ENCODE data around the gene DEGS2.
"Not testable (repeated sequence)": the region's sequence is repeated elsewhere in the genome, so short reads cannot be mapped to it uniquely, and the experiment has no call there.

DEGS2 gene

DNA sequence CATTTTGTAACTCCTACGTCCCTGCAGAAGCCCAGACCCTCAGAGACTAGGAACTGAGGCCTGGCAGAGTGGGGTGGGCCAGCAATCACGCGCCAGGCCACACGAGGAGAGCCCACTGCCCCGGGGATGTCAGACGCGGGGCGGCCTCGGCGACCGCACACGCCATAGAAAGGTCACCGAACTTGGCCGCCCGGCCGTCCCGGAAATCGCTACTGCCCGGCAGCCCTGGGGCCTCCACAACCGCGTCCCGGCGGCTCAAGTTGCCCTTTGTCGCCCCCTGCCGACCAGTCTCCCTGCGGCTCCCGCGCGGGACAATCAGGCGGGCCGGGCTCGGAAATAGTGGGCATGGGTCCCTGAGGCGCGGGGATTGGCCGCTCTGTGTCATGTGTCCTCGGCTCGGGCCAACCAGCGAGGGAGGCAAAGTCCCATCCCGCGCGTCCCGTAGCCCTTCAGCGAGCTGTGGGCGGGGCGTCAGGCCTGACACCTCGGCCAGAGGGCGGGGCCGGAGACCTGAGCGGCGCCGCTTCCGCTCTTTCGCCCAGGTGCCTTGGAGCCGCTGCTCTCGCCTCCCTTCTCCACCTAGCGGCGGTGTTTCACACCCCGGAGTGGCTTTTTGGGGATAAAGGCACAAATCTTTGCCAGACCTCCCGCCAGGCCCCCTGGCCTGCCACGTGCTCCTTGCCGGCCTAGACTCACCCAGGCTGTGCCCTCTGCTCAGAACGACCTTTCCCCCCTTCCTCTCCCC is 33.4 kb upstream of the DEGS2 start:
- H3K4me2 ChIP-seq (ENCODE audit: low read length): peak overlapping the region; percentile 81
- no peaks in the 10 kb centered on the region for H3K36me3 ChIP-seq (ENCODE audit: insufficient read depth, low read length)
- no peaks in the 10 kb centered on the region for H3K9me3 ChIP-seq (replicated peaks; ENCODE audit: low read length)
- H3K27me3 ChIP-seq (ENCODE audit: control insufficient read depth, insufficient read depth, low read length): no peaks in the 10 kb centered on the region
- peak overlapping the region; percentile 63 for H3K4me3 ChIP-seq (ENCODE audit: low read length)
- H3K4me1 ChIP-seq (ENCODE audit: control insufficient read depth, insufficient read depth, low read length): peaks cover 7% of the 10 kb centered on the region
- H3K9ac ChIP-seq (ENCODE audit: low read depth, low read length): peak overlapping the region; percentile 89

DNA sequence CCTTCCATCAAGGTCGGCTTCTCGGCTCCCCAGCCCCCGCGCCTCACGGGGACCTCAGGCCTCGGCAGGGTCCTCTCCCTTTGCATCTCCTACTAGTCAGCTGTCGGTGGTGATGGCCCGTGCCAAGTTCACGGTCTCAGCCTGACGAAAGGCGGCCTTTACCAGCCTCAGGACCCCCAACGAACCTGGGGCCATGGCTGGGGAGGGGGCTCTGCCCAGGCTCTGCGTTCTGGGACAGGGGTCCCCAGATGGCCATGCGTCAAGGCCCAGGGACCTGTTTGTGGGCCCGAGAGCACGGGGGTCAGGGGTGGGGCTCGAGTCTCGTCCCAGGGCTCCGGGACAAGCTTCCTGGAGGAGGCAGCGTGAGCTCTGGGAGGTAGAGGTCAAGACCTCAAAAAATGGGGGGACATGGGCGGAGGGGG is 32.8 kb upstream of the DEGS2 start:
- H3K4me1 ChIP-seq (ENCODE audit: control insufficient read depth, insufficient read depth, low read length): peaks cover 7% of the 10 kb centered on the region
- peak overlapping the region; percentile 81 for H3K4me2 ChIP-seq (ENCODE audit: low read length)
- H3K9ac ChIP-seq (ENCODE audit: low read depth, low read length): peak overlapping the region; percentile 89
- H3K36me3 ChIP-seq (ENCODE audit: insufficient read depth, low read length): no peaks in the 10 kb centered on the region
- H3K4me3 ChIP-seq (ENCODE audit: low read length): peak overlapping the region; percentile 63
- no peaks in the 10 kb centered on the region for H3K9me3 ChIP-seq (replicated peaks; ENCODE audit: low read length)
- H3K27me3 ChIP-seq (ENCODE audit: control insufficient read depth, insufficient read depth, low read length): no peaks in the 10 kb centered on the region

GRCh38 chr14:100191584-100192249 is 32.3 kb upstream of the DEGS2 start:
- no peaks in the 10 kb centered on the region for H3K27me3 ChIP-seq (ENCODE audit: control insufficient read depth, insufficient read depth, low read length)
- no peaks in the 10 kb centered on the region for H3K9me3 ChIP-seq (replicated peaks; ENCODE audit: low read length)
- H3K4me2 ChIP-seq (ENCODE audit: low read length): peak overlapping the region; percentile 81
- H3K4me3 ChIP-seq (ENCODE audit: low read length): peak overlapping the region; percentile 63
- H3K36me3 ChIP-seq (ENCODE audit: insufficient read depth, low read length): no peaks in the 10 kb centered on the region
- H3K9ac ChIP-seq (ENCODE audit: low read depth, low read length): peak overlapping the region; percentile 89
- H3K4me1 ChIP-seq (ENCODE audit: control insufficient read depth, insufficient read depth, low read length): peaks cover 7% of the 10 kb centered on the region

DNA sequence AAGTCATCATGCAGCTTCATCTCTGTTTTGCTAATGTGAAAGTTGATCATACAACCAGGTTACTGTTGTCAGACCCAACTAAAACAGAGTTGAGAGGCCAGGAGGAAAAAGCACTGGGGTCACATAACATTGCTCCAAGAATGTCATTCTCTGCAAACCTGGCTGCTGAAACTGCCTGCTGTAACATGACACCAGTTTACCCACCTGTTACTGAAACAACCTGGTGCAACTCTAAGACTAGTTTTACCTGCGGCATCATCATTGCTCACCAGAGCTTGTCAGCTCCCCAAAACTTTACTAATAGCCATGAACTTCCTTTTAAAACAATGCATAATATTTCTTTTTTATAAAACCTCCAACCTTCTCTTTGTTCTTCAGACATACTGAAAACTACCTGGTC is 30.7 kb upstream of the DEGS2 start:
- Histone ChIP-seq H3K4me3 (ENCODE audit: low read length) (no peak overlapping the region), H3K27me3 (ENCODE audit: control insufficient read depth, insufficient read depth, low read length) (no peaks in the 10 kb centered on the region), H3K9me3 (replicated peaks; ENCODE audit: low read length) (no peaks in the 10 kb centered on the region), H3K36me3 (ENCODE audit: insufficient read depth, low read length) (no peaks in the 10 kb centered on the region), H3K4me1 (ENCODE audit: control insufficient read depth, insufficient read depth, low read length) (peaks cover 7% of the 10 kb centered on the region), H3K9ac (ENCODE audit: low read depth, low read length) (no peak overlapping the region), H3K4me2 (ENCODE audit: low read length) (no peak overlapping the region)

- H3K9ac ChIP-seq (ENCODE audit: low read depth, low read length): no peak overlapping the region
- H3K36me3 ChIP-seq (ENCODE audit: insufficient read depth, low read length): no peaks in the 10 kb centered on the region
- no peak overlapping the region for H3K4me2 ChIP-seq (ENCODE audit: low read length)
- H3K4me3 ChIP-seq (ENCODE audit: low read length): no peak overlapping the region
- no peaks in the 10 kb centered on the region for H3K9me3 ChIP-seq (replicated peaks; ENCODE audit: low read length)
- no peaks in the 10 kb centered on the region for H3K27me3 ChIP-seq (ENCODE audit: control insufficient read depth, insufficient read depth, low read length)
- peaks cover 7% of the 10 kb centered on the region for H3K4me1 ChIP-seq (ENCODE audit: control insufficient read depth, insufficient read depth, low read length)
Observed at GRCh38 chr14:100188392-100189030, 29.1 kb upstream of the DEGS2 start.

DNA sequence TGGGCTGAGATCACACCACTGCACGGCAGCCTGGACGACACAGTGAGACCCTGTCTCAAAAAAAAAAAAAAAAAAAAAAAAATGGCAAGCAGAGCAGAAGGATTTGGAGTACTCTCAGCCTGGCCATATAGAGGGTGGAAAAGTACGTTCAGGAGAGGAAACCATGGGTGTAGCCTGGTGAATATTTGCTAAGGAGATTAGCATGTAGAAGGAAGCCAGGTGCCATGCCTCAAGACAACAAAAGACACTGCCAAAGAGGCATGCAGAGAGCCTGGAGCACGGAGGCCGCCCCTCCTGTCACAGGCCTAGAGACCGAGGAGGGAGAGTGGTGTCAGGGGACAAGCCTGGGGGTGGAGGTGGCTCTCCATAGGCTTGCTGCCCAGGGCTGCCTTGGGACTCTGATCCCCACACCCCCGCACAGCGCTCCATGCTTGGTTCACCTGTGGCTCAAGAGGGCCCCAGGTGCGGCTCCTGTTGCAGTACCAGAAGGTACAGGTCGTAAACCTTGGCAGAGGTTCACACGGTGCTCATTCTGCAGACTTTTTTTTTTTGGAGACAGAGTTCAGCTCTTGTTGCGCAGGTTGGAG is 27.9 kb upstream of the DEGS2 start:
- no peaks in the 10 kb centered on the region for H3K9me3 ChIP-seq (replicated peaks; ENCODE audit: low read length)
- H3K4me3 ChIP-seq (ENCODE audit: low read length): no peak overlapping the region
- no peaks in the 10 kb centered on the region for H3K36me3 ChIP-seq (ENCODE audit: insufficient read depth, low read length)
- H3K9ac ChIP-seq (ENCODE audit: low read depth, low read length): no peak overlapping the region
- H3K27me3 ChIP-seq (ENCODE audit: control insufficient read depth, insufficient read depth, low read length): no peaks in the 10 kb centered on the region
- H3K4me2 ChIP-seq (ENCODE audit: low read length): no peak overlapping the region
- peaks cover 3% of the 10 kb centered on the region for H3K4me1 ChIP-seq (ENCODE audit: control insufficient read depth, insufficient read depth, low read length)

DNA sequence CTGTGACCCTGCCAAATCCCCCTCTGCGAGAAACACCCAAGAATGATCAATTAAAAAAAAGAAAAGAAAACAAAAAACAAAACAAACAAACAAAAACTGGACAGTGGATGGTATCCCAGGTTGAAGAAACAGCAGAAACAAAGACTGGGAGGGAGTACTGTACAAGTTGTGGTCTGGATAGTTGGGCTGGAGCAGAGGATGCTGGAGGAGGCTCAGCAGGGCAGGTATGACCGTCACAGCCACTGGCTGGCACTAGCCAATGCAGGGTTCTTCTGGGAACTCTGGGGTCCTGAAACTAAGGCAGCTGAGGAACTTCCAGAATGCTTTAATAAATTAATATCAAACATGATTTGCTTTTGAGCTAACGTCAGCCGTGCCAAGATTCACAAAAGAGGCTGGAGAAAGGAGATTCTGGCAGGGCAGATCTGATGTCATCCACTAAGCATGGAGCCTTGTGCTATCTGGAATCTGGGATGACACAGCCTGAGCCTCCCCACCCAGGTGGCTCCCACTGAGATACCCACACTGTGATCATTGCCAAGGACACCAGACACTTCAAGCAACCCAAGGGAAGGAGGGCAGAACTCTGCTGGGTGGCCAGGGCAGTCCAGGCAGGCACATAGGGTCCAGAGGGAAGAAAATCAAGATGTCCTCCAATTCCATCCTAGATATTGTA is 22.6 kb upstream of the DEGS2 start:
- not testable (repeated sequence) for H3K9me3 ChIP-seq (replicated peaks; ENCODE audit: low read length); H3K4me2 ChIP-seq (ENCODE audit: low read length)

GRCh38 chr14:100180671-100181070 is 21.2 kb upstream of the DEGS2 start:
- H3K9ac ChIP-seq (ENCODE audit: low read depth, low read length); H3K36me3 ChIP-seq (ENCODE audit: insufficient read depth, low read length); H3K9me3 ChIP-seq (replicated peaks; ENCODE audit: low read length); H3K4me2 ChIP-seq (ENCODE audit: low read length); H3K4me3 ChIP-seq (ENCODE audit: low read length); H3K27me3 ChIP-seq (ENCODE audit: control insufficient read depth, insufficient read depth, low read length); H3K4me1 ChIP-seq (ENCODE audit: control insufficient read depth, insufficient read depth, low read length): not testable (repeated sequence)

More for the DNA sequence above, 22.6 kb upstream of the DEGS2 start:
- H3K4me3 ChIP-seq (ENCODE audit: low read length); H3K4me1 ChIP-seq (ENCODE audit: control insufficient read depth, insufficient read depth, low read length); H3K36me3 ChIP-seq (ENCODE audit: insufficient read depth, low read length); H3K9ac ChIP-seq (ENCODE audit: low read depth, low read length); H3K27me3 ChIP-seq (ENCODE audit: control insufficient read depth, insufficient read depth, low read length): not testable (repeated sequence)

DNA sequence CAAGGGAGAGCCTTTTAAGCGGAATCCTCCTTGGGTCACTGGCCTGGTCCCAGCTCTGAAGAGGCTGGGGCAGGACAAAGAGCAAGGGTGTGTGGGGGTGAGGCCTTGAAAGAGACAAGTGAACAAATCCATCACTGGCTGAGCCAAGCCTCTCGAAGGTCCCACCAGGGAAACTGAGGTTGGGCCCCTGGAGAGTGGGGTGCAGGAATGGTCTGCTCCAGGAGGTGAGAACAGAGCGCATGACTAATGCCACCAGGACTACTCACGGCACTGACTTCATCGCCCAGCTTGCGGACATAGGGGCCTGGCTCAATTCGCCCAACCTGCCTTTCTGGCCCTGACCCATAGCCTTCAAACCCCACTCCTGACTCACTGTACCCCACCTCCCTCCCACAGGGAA is 19.2 kb upstream of the DEGS2 start:
- Histone ChIP-seq H3K9ac (ENCODE audit: low read depth, low read length) (no peak overlapping the region), H3K4me2 (ENCODE audit: low read length) (no peak overlapping the region)

GRCh38 chr14:100176811-100177327 is 17.4 kb upstream of the DEGS2 start:
- no peaks in the 10 kb centered on the region for H3K4me1 ChIP-seq (ENCODE audit: control insufficient read depth, insufficient read depth, low read length)

More for the DNA sequence above, 19.2 kb upstream of the DEGS2 start:
- H3K4me3 ChIP-seq (ENCODE audit: low read length): no peak overlapping the region
- no peaks in the 10 kb centered on the region for H3K9me3 ChIP-seq (replicated peaks; ENCODE audit: low read length)
- no peaks in the 10 kb centered on the region for H3K36me3 ChIP-seq (ENCODE audit: insufficient read depth, low read length)
- peaks cover 11% of the 10 kb centered on the region for H3K27me3 ChIP-seq (ENCODE audit: control insufficient read depth, insufficient read depth, low read length)
- no peaks in the 10 kb centered on the region for H3K4me1 ChIP-seq (ENCODE audit: control insufficient read depth, insufficient read depth, low read length)

GRCh38 chr14:100173353-100173752 is 13.9 kb upstream of the DEGS2 start:
- Histone ChIP-seq H3K36me3 (ENCODE audit: insufficient read depth, low read length) (no peaks in the 10 kb centered on the region), H3K4me1 (ENCODE audit: control insufficient read depth, insufficient read depth, low read length) (no peaks in the 10 kb centered on the region), H3K4me2 (ENCODE audit: low read length) (no peak overlapping the region), H3K9ac (ENCODE audit: low read depth, low read length) (no peak overlapping the region), H3K9me3 (replicated peaks; ENCODE audit: low read length) (no peaks in the 10 kb centered on the region), H3K4me3 (ENCODE audit: low read length) (no peak overlapping the region), H3K27me3 (ENCODE audit: control insufficient read depth, insufficient read depth, low read length) (peaks cover 24% of the 10 kb centered on the region)

More at GRCh38 chr14:100176811-100177327, 17.4 kb upstream of the DEGS2 start:
- Histone ChIP-seq H3K36me3 (ENCODE audit: insufficient read depth, low read length) (no peaks in the 10 kb centered on the region), H3K27me3 (ENCODE audit: control insufficient read depth, insufficient read depth, low read length) (peaks cover 17% of the 10 kb centered on the region), H3K4me3 (ENCODE audit: low read length) (no peak overlapping the region), H3K9ac (ENCODE audit: low read depth, low read length) (no peak overlapping the region), H3K9me3 (replicated peaks; ENCODE audit: low read length) (no peaks in the 10 kb centered on the region), H3K4me2 (ENCODE audit: low read length) (no peak overlapping the region)

Data from skeletal muscle satellite cell (primary cell).